ENCODE results near the gene UGT1A4.

UGT1A4 gene

DNA sequence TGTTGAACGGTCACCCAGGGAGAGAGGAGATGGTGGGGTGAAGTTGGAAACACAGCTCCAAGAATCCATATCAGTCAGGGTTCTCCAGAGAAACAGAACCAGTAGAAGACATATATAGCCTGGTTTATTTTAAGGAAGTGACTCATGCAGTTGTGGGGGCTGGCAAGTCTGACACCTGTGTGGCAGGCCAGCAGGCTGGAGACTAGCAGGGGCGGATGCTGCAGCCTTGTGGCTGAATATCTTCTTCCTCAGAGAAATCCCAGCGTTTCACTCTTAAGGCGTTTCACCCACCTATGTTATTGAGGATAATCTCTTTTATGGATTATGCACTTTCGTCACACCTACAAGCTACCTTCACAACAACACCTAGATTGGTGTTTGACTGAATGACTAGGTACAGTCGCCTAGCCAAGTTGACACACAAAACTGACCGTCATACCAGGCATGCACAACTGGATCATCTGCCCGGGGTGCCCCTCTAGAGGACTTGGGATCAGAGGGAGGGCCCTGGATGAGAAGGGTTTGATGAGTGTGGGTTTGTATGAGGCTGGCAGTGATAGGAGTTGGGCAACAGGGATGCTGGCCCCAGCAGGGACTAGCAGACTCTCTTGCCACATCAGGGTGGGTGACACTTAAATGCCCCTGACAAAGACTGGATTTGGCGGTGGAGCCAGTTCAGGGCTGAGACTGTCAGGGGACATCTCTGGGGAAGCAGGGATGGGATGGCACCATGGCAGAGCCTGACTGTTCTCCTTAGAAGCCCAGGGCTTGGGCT lies 83.0 kb downstream of the UGT1A4 start:
- no peak for TF ChIP-seq GATA3 (IDR thresholded peaks at IDR 0.05; ENCODE audit: low read depth, low read length)
- TF ChIP-seq GATA2 (IDR thresholded peaks at IDR 0.05; ENCODE audit: low read depth, low read length): no peak

DNA sequence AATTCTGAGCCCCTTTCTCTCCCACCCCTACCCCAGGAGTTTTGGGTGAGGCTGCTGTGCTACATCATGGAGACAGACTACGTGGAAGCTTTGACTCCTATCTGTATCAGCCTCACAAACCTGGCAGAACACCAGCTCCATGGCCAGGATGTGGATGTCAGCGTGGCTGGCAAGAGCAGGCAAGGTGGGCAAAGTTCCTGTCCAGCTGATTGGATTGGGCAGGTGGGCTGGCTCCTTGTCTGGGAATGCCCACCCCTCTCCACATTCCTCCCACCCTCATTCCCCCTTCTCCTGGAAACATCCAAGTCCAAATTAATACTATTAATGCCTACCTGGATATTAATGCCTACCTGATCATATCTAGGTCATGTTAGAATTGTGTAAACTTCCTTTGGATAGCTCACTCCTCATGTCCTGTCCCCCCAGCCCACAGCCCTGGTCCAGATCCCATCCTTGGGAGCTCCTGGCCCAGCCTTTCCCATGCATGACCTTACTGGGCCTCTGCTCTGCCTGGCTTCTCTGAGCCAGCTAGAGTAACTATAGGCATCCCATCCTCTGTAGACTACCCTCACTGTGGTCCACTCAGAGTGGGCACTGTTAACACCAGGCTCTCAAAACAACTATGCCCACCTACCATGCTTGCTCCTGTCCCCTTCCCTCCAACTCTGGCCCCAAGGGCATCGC lies 83.7 kb downstream of the UGT1A4 start:
- TF ChIP-seq GATA3 (IDR thresholded peaks at IDR 0.05; ENCODE audit: low read depth, low read length) (no peak), GATA2 (IDR thresholded peaks at IDR 0.05; ENCODE audit: low read depth, low read length) (no peak)

DNA sequence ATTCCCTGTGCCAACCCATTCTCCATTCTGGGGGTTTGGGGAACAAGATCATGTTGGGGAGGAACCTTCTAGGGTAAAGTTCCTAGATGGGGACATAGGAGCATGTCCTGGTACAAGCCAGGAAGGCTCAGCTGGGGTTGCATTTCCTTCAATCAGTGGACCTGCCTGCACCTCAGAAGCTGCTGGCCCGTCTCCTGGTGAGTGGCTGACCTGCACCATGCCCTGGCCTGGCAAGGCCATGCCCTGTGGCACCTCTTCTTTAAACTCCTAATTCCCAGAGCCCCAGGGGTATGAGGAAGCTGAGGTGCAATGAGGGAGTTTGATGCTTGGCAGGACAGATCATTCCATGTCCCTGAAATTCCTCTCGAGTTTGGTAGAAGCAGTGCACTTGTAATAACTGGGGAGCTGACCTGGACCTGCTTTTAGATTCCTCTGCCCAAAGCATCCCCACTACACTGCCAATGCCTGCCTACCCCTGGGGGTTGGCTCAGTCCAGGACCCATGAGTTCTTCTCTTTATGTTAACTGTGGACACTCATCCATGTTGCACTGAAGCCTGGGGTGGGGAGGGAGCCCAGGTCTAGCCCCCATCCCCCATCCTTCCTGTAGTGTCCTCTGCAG lies 84.9 kb downstream of the UGT1A4 start:
- TF ChIP-seq GATA2 (IDR thresholded peaks at IDR 0.05; ENCODE audit: low read depth, low read length) (no peak), GATA3 (IDR thresholded peaks at IDR 0.05; ENCODE audit: low read depth, low read length) (no peak)

DNA sequence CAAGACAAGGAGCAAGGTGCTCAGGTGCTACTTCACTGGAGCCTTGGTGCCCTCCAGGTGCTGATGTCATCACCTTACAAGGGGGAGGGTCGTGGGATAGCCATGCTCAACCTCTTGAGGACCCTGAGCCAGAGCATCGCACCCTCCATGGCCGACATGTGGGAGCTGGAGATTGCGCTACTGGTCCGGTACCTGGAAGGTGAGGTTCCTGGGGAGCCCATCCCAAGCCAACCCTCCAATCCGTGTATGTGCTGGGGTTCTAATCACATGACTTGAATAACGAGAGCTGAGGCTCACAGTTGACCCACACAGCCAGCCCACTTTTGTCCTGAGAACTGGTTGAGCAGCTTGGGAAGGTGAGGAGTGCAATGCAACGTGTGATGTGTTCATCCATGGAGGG lies 85.5 kb downstream of the UGT1A4 start:
- TF ChIP-seq GATA3 (IDR thresholded peaks at IDR 0.05; ENCODE audit: low read depth, low read length) (no peak), GATA2 (IDR thresholded peaks at IDR 0.05; ENCODE audit: low read depth, low read length) (no peak)

DNA sequence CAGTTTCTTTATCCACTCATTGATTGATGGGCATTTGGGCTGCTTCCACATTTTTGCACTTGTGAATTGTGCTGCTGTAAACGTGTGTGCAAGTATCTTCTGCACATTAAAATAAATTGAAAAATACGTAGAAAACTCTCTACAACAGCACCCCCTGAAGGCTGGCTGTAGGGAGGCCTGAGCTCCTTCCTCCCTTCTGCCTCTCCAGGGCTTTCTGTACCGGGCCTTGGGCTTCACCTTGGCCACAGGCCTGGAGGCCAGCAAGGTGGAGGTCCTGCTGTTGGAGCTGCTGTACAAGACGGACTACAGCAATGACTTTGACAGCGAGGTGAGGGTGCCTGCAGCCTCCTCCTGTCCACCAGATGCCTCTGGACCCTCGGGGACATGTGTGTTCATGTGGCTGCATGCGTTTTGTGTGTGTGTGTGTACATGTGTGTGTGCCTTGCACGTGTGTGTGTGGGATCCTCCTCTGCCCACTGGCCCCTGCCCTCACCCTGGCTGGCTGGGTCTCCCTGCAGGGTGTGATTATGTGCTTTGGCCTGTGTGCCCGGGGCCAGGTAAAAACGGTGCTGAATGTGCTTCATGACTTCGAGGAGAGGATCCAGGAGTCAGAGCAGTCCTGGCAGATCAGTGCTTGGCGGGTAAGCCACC lies 88.8 kb downstream of the UGT1A4 start:
- TF ChIP-seq GATA2 (IDR thresholded peaks at IDR 0.05; ENCODE audit: low read depth, low read length): no peak

DNA sequence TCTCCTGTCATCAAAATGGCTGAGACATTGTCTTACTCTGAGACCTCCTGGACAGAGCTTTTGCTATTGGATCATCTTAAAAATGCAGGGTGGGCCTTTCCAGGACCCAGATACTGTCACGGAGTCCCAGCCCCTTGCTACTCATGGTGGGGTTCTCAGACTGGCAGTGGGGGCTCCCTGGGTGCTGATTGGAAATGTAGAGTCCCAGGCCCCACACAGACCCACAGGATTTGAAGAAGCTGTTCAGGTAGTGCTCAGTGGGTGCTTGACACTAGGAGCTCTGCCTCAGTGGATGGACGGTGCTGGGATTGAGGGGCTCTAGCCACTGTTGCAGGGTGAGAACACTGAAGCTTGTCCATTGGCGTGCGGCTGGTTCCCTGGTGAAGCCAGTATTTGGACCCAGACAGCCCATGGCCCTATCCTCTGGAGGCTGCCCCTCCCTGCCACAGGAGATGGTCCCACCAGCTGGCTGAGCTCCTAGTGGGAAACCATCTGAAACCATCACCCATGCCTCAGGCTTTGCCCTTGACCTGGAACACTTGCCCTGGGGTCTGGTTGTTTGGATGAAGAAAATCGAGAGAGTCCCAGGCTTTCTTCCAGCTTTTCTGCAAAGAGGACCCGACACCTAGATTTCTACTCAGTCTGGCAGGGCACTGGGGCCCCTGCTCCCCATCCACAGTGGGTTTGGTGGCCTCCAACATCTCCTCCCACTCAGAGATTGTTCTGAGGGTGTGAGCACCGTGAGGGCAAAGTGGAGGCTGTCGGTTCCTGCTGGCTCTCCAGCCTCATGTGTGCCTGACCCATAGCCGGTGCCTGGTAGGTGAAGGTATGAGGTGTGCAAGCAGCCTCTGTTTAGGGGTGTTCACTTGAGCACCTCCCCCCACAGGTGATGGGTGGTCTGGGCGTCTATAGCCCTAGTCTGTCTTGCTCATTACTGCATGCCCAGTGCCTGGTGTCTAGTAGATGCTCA lies 89.7 kb downstream of the UGT1A4 start:
- TF ChIP-seq GATA2 (IDR thresholded peaks at IDR 0.05; ENCODE audit: low read depth, low read length) (no peak), GATA3 (IDR thresholded peaks at IDR 0.05; ENCODE audit: low read depth, low read length) (no peak)

- TF ChIP-seq GATA2 (IDR thresholded peaks at IDR 0.05; ENCODE audit: low read depth, low read length): no peak
- no peak for TF ChIP-seq GATA3 (IDR thresholded peaks at IDR 0.05; ENCODE audit: low read depth, low read length)
Observed at GRCh38 chr2:233810385-233810784, 91.8 kb downstream of the UGT1A4 start.

- TF ChIP-seq GATA3 (IDR thresholded peaks at IDR 0.05; ENCODE audit: low read depth, low read length) (no peak), GATA2 (IDR thresholded peaks at IDR 0.05; ENCODE audit: low read depth, low read length) (no peak)
Observed at GRCh38 chr2:233811087-233811486, 92.6 kb downstream of the UGT1A4 start.

GRCh38 chr2:233811732-233812131 lies 93.2 kb downstream of the UGT1A4 start:
- TF ChIP-seq GATA2 (IDR thresholded peaks at IDR 0.05; ENCODE audit: low read depth, low read length) (no peak), GATA3 (IDR thresholded peaks at IDR 0.05; ENCODE audit: low read depth, low read length) (no peak)

DNA sequence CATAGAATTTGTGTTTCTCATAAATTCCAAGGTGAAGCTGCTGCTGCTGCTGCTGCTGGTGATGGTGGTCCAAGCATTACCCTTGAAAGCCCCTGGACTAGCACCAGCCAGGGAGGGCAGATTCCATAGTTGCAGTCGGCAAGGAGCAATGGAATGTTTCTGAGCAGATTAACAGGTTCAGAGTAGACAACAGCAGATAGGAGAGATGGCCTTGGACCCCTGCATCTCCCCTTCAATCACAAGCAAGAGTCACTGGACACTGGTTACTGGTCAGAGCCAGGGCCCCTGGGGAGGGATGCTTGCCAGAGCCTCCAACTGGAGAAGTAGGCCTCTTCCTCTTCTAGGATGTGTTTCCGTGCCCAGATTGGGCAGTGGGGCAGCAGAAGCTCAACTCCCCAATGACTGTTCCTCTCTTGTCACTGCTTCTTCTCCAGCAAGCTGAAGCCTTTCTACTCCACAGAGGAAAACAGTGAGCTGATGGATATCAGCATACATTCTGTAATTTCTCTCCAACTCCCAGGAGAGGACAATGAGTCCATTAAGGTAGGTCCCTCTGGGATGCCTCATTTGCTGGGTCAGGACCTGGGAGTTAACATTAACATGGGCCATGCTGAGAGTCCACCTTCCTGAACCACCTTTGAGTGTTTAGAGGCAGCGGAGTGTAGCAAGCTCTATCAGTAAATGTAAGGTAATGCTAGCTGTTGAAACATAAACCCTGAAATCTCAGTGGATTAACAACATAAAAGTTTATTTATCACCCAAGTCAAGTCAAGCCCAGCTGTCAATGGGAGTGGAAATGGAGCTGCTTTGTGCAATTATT lies 94.9 kb downstream of the UGT1A4 start:
- TF ChIP-seq GATA3 (IDR thresholded peaks at IDR 0.05; ENCODE audit: low read depth, low read length): no peak
- TF ChIP-seq GATA2 (IDR thresholded peaks at IDR 0.05; ENCODE audit: low read depth, low read length): no peak

GRCh38 chr2:233814056-233814835 lies 95.7 kb downstream of the UGT1A4 start:
- TF ChIP-seq GATA2 (IDR thresholded peaks at IDR 0.05; ENCODE audit: low read depth, low read length): no peak

- no peak for TF ChIP-seq GATA2 (IDR thresholded peaks at IDR 0.05; ENCODE audit: low read depth, low read length)
- no peak for TF ChIP-seq GATA3 (IDR thresholded peaks at IDR 0.05; ENCODE audit: low read depth, low read length)
Observed at GRCh38 chr2:233815861-233816260, 97.3 kb downstream of the UGT1A4 start.
